ENCODE results near the gene USP2. TPM values are rescaled to one million over a fixed set of nuclear protein-coding genes. Genes with fewer than 3 reads are reported as not detected.

The USP2 gene
- total and polyA plus RNA-seq, 7 donors: 49.0 to 210 (median 76.4) TPM

DNA sequence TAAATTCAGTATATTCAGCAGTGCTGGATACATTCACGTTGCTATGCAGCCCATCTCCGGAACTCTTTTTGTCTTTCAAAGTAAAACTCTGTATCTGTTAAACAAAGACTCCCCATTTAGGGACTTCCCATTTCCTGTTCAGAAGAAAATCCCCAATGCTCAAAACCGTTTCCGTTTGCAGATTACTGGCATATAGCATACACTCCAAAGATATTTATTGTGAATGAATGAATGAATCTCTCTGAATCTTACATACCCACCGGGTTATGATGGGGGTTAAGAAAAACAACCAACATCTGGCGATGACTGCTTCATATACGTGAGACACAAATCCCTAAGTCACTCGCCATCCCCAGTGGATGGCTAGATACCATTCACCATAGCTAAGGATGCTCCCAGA lies 39.9 kb upstream of the USP2 start:
- H3K4me1 ChIP-seq: peaks cover 7% of the 10 kb centered on the region
- TF ChIP-seq, protein P1, sequence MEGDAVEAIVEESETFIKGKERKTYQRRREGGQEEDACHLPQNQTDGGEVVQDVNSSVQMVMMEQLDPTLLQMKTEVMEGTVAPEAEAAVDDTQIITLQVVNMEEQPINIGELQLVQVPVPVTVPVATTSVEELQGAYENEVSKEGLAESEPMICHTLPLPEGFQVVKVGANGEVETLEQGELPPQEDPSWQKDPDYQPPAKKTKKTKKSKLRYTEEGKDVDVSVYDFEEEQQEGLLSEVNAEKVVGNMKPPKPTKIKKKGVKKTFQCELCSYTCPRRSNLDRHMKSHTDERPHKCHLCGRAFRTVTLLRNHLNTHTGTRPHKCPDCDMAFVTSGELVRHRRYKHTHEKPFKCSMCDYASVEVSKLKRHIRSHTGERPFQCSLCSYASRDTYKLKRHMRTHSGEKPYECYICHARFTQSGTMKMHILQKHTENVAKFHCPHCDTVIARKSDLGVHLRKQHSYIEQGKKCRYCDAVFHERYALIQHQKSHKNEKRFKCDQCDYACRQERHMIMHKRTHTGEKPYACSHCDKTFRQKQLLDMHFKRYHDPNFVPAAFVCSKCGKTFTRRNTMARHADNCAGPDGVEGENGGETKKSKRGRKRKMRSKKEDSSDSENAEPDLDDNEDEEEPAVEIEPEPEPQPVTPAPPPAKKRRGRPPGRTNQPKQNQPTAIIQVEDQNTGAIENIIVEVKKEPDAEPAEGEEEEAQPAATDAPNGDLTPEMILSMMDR (IDR thresholded peaks at IDR 0.05): no peak
- 38 to 45% (median 38%) methylated on average over 8 of the region's 8 CpGs for WGBS, 3 donors
- intact Hi-C loops (cut with DNase I): no loop called here
- H3K9me3 ChIP-seq: no peaks in the 10 kb centered on the region
- H3K27me3 ChIP-seq (ENCODE audit: insufficient read depth in 3 of 3, low read length in 2 of 3): peaks cover 0 to 53% (median 16%) of the 10 kb centered on the region in 3 donors
- no peaks in the 10 kb centered on the region for H3K36me3 ChIP-seq (ENCODE audit: insufficient read depth in 1 of 2, low read depth in 1 of 2)
- H3K27ac ChIP-seq: no peak overlapping the region
- peak overlapping the region; percentile 46 for H3K4me3 ChIP-seq
- ATAC-seq (no peak), DNase-seq (no peak)

DNA sequence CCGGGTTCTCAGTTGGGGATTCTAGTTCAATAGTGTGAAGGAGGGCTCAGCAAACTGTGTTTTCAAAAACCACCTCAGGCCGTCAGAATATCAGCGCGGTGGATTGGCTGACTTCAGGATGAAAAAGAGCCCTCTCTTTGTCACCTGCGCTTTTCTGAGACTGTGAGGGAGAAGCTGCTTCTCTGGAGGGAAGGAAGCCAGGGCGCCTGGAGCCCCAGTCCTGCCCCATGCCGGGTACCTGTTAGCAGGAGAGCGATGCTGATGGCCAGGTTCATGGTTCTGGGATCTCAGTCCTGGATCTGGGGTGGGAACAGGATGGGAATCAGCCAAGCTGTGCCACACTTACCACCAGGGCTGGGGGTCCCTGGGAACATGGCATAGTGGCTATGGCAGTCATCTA lies 39.1 kb upstream of the USP2 start:
- DNase-seq: no peak
- Histone ChIP-seq H3K4me1 (peaks cover 7% of the 10 kb centered on the region), H3K27me3 (ENCODE audit: insufficient read depth in 3 of 3, low read length in 2 of 3) (peaks cover 0 to 53% (median 16%) of the 10 kb centered on the region in 3 donors), H3K4me3 (no peak overlapping the region), H3K9me3 (no peaks in the 10 kb centered on the region), H3K27ac (no peak overlapping the region), H3K36me3 (ENCODE audit: insufficient read depth in 1 of 2, low read depth in 1 of 2) (no peaks in the 10 kb centered on the region)
- intact Hi-C loops (cut with DNase I): no loop called here
- WGBS, 3 donors: 92 to 93% (median 93%) methylated on average over 8 of the region's 8 CpGs
- no peak for ATAC-seq
- TF ChIP-seq, protein P1 (IDR thresholded peaks at IDR 0.05): no peak

DNA sequence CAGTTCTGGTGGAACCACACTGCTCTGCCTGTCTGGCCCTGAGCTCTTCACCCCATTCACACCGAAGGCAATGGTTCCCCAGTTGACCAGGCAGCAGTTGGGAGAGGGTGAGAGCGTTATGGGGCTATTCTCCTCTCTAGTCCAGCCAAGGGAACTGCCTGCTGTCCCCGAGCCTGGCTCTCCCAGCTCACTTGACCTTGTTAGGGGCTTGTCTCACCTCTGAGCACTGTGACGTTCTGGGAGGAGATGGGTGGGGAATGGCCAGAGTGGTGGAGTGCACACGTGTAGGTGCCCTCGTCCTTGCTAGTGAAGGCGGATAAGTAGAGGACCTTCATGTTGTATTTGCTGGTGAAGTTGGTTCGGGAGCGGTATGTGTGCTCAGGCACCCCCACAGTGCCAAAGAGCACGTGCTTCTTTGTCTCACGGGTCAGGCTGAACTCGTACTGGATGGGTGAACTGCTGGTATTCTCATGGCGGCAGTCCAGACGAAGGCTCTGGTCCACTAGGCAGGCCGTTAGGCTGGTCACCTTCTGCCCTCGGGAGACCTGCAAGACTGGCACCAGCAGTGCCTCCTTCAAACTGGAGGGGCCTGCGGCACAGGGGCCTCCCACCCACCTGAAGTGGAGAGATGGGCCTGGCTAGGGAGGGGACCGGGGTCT lies 38.5 kb upstream of the USP2 start:
- Histone ChIP-seq H3K4me3 (no peak overlapping the region), H3K4me1 (peaks cover 7% of the 10 kb centered on the region), H3K36me3 (ENCODE audit: insufficient read depth in 1 of 2, low read depth in 1 of 2) (no peaks in the 10 kb centered on the region), H3K27ac (no peak overlapping the region), H3K9me3 (no peaks in the 10 kb centered on the region), H3K27me3 (ENCODE audit: insufficient read depth in 3 of 3, low read length in 2 of 3) (peaks cover 0 to 53% (median 16%) of the 10 kb centered on the region in 3 donors)
- ATAC-seq (no peak), DNase-seq (no peak)
- intact Hi-C loops (cut with DNase I): no loop called here
- TF ChIP-seq, protein P1 (IDR thresholded peaks at IDR 0.05): no peak
- 89 to 90% (median 89%) methylated on average over 18 of the region's 18 CpGs for WGBS, 3 donors

DNA sequence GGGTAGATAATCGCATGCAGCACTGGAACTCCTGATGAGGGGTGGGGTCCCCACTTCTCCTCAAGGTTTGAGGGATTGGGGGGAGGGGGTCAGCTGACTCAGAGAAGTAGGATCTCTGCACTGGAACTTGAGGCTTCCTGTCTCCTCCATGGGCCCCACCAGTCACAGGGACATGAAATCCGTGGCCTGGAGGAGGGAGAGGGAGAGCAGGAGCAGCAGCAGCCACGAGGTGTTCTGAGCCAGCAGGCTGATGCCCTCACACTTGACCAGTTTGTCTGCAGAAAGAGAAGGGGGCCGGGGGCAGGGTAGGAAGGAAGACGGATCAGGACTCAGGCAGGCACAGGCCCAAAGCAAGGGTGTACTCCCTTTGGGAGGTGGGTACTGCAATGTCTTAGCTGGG lies 37.8 kb upstream of the USP2 start:
- Histone ChIP-seq H3K9me3 (no peaks in the 10 kb centered on the region), H3K4me3 (no peak overlapping the region), H3K36me3 (ENCODE audit: insufficient read depth in 1 of 2, low read depth in 1 of 2) (no peaks in the 10 kb centered on the region), H3K4me1 (peaks cover 7% of the 10 kb centered on the region), H3K27ac (no peak overlapping the region), H3K27me3 (ENCODE audit: insufficient read depth in 3 of 3, low read length in 2 of 3) (peaks cover 0 to 52% (median 16%) of the 10 kb centered on the region in 3 donors)
- ATAC-seq: no peak
- 90 to 96% (median 92%) methylated on average over 5 of the region's 5 CpGs for WGBS, 3 donors
- DNase-seq: no peak
- TF ChIP-seq, protein P1 (IDR thresholded peaks at IDR 0.05): no peak
- intact Hi-C loops (cut with DNase I): no loop called here

DNA sequence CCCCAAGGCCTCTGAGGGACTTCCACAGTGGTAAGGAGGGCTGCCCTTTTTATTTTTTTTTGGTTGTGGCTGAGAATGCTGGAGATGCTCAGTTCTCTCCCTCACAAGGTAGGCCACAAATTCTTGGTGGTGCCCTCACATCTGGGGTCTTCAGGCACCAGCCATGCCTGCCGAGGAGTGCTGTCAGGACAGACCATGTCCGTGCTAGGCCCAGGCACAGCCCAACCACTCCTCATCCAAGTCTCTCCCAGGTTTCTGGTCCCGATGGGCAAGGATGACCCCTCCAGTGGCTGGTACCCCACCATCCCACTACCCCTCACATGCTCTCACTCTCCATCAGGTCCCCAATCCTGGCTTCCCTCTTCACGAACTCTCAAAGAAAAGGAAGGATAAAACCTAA lies 37.3 kb upstream of the USP2 start:
- 93 to 98% (median 95%) methylated on average over 3 to 4 of the region's 4 CpGs for WGBS, 3 donors
- Histone ChIP-seq H3K27me3 (ENCODE audit: insufficient read depth in 3 of 3, low read length in 2 of 3) (peaks cover 0 to 47% (median 16%) of the 10 kb centered on the region in 3 donors), H3K9me3 (no peaks in the 10 kb centered on the region), H3K4me3 (no peak overlapping the region), H3K4me1 (peaks cover 7% of the 10 kb centered on the region), H3K36me3 (ENCODE audit: insufficient read depth in 1 of 2, low read depth in 1 of 2) (no peaks in the 10 kb centered on the region), H3K27ac (no peak overlapping the region)
- TF ChIP-seq, protein P1 (IDR thresholded peaks at IDR 0.05): no peak
- ATAC-seq: no peak
- intact Hi-C loops (cut with DNase I): no loop called here
- DNase-seq: no peak
